DOHH2 (cell line): ENCODE results near the gene PIK3CB.

Experiments
- H3F3A ChIP-seq: fragments of 200-600 bp; sonication (generic), shearing (Covaris generic); 2 replicates; pipeline ENCODE4 v1.6.0; 2016; ENCODE audit warnings: antibody characterized with exemption, mild to moderate bottlenecking; ENCODE audit not compliant: control insufficient read depth, insufficient read depth
- H3K27ac ChIP-seq: fragments of 200-600 bp; sonication (generic); 2 replicates; pipeline ENCODE4 v1.5.1; 2014; ENCODE audit warnings: low read depth, mild to moderate bottlenecking, low read length, moderate library complexity
- H3K27me3 ChIP-seq: fragments of 200-600 bp; sonication (generic); 2 replicates; pipeline ENCODE4 v1.6.1; 2014; ENCODE audit warnings: mild to moderate bottlenecking, low read length, mixed read lengths; ENCODE audit not compliant: control insufficient read depth
- H3K36me3 ChIP-seq: fragments of 200-600 bp; sonication (generic); 2 replicates; pipeline ENCODE4 v1.6.1; 2014; ENCODE audit warnings: mild to moderate bottlenecking, low read length, moderate library complexity, mixed read lengths; ENCODE audit not compliant: control insufficient read depth
- H3K4me1 ChIP-seq: fragments of 200-600 bp; sonication (generic); 2 replicates; pipeline ENCODE4 v1.6.1; 2014; ENCODE audit warnings: mild to moderate bottlenecking, low read length, mixed read lengths; ENCODE audit not compliant: control insufficient read depth
- H3K4me2 ChIP-seq: fragments of 200-600 bp; sonication (generic); 2 replicates; pipeline ENCODE4 v1.6.0; 2014; ENCODE audit warnings: mild to moderate bottlenecking, low read length, moderate library complexity
- H3K4me3 ChIP-seq: fragments of 200-600 bp; sonication (generic); 2 replicates; pipeline ENCODE4 v1.5.1; 2014; ENCODE audit warnings: mild to moderate bottlenecking, low read length, mixed read lengths
- H3K79me2 ChIP-seq: fragments of 200-600 bp; sonication (generic); 2 replicates; pipeline ENCODE4 v1.6.1; 2014; ENCODE audit warnings: mild to moderate bottlenecking, low read length, mixed read lengths; ENCODE audit not compliant: control insufficient read depth
- H3K9me2 ChIP-seq: fragments of 200-600 bp; sonication (generic); replicated peaks from 2 replicates; pipeline ENCODE4 v1.6.1; 2014; ENCODE audit warnings: mild to moderate bottlenecking, low read length, mixed read lengths; ENCODE audit not compliant: control insufficient read depth
- H3K9me3 ChIP-seq: fragments of 200-600 bp; sonication (generic); 2 replicates; pipeline ENCODE4 v1.6.1; 2014; ENCODE audit warnings: antibody characterized with exemption, low read length, mixed read lengths; ENCODE audit not compliant: control insufficient read depth, insufficient read depth
- H4K20me1 ChIP-seq: fragments of 200-600 bp; sonication (generic); 2 replicates; pipeline ENCODE4 v1.6.0; 2014; ENCODE audit warnings: low read depth, mild to moderate bottlenecking, antibody characterized with exemption, low read length, moderate library complexity; ENCODE audit not compliant: control insufficient read depth, insufficient read depth
- CTCF ChIP-seq: fragments of 200-600 bp; sonication (generic); IDR thresholded peaks from one replicate; pipeline ENCODE4 v1.5.1; 2014; ENCODE audit warnings: antibody characterized with exemption, mild to moderate bottlenecking, low read depth, low read length; ENCODE audit not compliant: poor library complexity, severe bottlenecking
- EZH2phosphoT487 ChIP-seq: fragments of 200-600 bp; sonication (generic); IDR thresholded peaks from 2 replicates; pipeline ENCODE4 v1.6.1; 2017; ENCODE audit warnings: borderline replicate concordance, mild to moderate bottlenecking, antibody characterized with exemption, low read length, moderate library complexity, mixed read lengths

The PIK3CB gene

DNA sequence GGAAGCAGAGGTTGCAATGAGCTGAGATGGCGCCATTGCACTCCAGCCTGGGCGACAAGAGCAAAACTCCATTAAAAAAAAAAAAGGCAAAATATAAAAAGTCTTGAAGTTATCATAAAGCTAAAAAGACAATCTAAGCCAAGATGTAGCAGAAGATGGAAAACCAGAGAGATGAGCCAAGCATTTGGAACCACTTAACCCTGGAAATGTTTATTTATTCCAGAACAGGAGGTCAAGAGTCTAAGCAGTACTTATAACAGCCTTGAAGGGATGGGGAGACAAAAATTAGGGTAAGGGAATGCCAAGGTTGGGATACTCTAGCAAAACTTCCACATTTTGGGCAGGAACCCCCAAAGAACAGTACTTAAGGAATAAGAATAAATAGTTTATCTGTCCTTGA is 196.1 kb downstream of the PIK3CB start:
- Histone ChIP-seq H3K9me3 (no peaks in the 10 kb centered on the region), H3K4me1 (peaks cover 9% of the 10 kb centered on the region), H3K79me2 (no peaks in the 10 kb centered on the region), H4K20me1 (no peaks in the 10 kb centered on the region), H3F3A (peaks cover 7% of the 10 kb centered on the region), H3K4me3 (no peak overlapping the region), H3K9me2 (no peaks in the 10 kb centered on the region), H3K27ac (no peak overlapping the region), H3K36me3 (peaks cover 11% of the 10 kb centered on the region; the same call in 1 of the 2 replicates), H3K4me2 (no peak overlapping the region), H3K27me3 (no peaks in the 10 kb centered on the region)
- TF ChIP-seq EZH2phosphoT487 (no peak), CTCF (no peak)

- Histone ChIP-seq H3K9me2 (no peaks in the 10 kb centered on the region), H3K4me2 (no peak overlapping the region), H4K20me1 (no peaks in the 10 kb centered on the region; the same call in 1 of the 2 replicates), H3K27me3 (no peaks in the 10 kb centered on the region), H3K27ac (no peak overlapping the region), H3K9me3 (no peaks in the 10 kb centered on the region), H3K4me3 (no peak overlapping the region), H3F3A (no peaks in the 10 kb centered on the region), H3K79me2 (no peaks in the 10 kb centered on the region), H3K36me3 (peaks cover 59% of the 10 kb centered on the region), H3K4me1 (no peaks in the 10 kb centered on the region)
- TF ChIP-seq CTCF (no peak), EZH2phosphoT487 (no peak)
Observed at GRCh38 chr3:138629526-138629925, 205.2 kb downstream of the PIK3CB start.

- Histone ChIP-seq H3K4me1 (no peaks in the 10 kb centered on the region), H3K27me3 (no peaks in the 10 kb centered on the region), H3K27ac (no peak overlapping the region), H3K4me3 (no peak overlapping the region), H3K36me3 (peaks cover 43% of the 10 kb centered on the region), H3K9me3 (no peaks in the 10 kb centered on the region), H4K20me1 (no peaks in the 10 kb centered on the region; the same call in 1 of the 2 replicates), H3K4me2 (no peak overlapping the region), H3F3A (no peaks in the 10 kb centered on the region), H3K9me2 (no peaks in the 10 kb centered on the region), H3K79me2 (no peaks in the 10 kb centered on the region)
- no peak for TF ChIP-seq CTCF
- no peak for TF ChIP-seq EZH2phosphoT487
Observed at GRCh38 chr3:138625707-138626365, 208.9 kb downstream of the PIK3CB start.
